GM15510 (cell line): ENCODE data around the gene TRMT10B.

Source experiments
- POLR2A ChIP-seq: IDR thresholded peaks from 3 replicates; pipeline ENCODE4 v1.6.1; 2011; ENCODE audit warnings: borderline replicate concordance; ENCODE audit not compliant: insufficient read length; ENCODE audit errors: extremely low read depth

Gene TRMT10B

DNA sequence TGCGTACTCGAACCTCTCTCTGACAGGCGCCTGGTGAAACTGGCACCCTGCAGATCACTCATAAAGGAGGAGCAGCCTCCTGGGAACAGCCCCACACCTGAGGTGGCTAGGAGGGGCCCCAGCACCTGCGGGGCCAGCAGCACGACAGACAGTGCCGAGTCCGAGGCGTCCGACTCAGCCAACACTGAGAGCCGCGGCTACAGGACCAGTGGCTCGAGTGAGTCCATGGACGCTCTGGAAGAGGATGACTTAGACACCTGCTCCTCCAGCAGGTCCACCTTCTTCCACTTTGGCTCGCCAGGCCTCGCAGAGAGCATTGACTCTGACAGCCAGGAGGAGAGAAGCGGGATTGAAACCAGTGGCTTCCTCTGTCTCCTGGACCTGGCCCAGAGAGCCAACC, 13.5 kb upstream of the TRMT10B start:
- no peak for TF ChIP-seq POLR2A

DNA sequence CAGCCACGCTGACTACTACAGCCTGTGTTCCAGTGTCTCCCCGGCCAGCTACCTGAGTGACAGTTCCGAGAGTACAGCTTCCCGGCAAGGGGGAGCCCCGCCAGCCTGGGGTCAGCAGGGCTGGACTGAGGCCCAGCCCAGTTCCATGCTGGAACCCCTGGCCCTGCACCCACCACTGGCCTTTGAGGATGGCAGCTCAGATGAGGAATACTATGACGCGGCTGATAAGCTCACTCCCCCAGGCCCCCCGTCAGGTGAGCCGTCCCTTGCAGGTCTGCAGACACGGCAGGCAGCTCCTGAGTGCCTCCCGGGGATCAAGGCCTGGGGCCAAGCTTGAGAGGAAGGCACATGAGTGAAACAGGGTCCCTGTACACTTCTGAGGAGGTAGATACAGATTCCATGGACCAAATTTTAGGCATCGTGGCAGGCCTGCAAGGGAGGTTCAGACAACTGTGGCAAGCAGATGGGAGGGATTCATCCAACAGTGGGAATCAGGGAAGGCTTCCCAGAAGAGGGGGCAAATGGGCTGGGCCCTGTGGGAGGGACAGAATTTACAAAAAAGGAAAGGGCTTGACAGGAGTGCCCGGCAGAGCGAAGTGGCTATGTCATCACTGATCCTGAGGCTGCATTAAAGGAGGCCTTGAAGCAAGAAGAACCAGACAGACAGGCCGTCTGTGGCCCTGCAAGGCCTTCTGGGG, 12.8 kb upstream of the TRMT10B start:
- no peak for TF ChIP-seq POLR2A

DNA sequence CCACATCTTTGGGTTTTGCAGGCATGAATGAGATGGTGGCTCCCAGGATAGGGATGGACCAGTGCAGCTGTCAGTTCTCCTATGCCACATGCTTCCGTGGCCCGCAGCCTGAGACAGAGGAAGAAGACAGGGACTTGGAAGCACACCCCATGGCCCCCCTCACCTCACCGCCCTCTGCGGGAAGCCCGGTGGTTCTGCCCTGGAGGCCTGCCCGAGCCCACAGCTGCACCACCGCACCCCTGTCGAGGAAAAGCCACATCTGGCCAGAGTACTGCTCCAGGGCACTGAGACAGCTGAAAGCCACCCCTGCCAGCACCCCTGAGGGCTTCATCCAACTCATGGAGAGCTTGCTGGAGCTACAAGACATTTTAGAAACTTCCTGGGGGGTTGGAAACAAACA, 7.6 kb upstream of the TRMT10B start:
- TF ChIP-seq POLR2A, result no peak

DNA sequence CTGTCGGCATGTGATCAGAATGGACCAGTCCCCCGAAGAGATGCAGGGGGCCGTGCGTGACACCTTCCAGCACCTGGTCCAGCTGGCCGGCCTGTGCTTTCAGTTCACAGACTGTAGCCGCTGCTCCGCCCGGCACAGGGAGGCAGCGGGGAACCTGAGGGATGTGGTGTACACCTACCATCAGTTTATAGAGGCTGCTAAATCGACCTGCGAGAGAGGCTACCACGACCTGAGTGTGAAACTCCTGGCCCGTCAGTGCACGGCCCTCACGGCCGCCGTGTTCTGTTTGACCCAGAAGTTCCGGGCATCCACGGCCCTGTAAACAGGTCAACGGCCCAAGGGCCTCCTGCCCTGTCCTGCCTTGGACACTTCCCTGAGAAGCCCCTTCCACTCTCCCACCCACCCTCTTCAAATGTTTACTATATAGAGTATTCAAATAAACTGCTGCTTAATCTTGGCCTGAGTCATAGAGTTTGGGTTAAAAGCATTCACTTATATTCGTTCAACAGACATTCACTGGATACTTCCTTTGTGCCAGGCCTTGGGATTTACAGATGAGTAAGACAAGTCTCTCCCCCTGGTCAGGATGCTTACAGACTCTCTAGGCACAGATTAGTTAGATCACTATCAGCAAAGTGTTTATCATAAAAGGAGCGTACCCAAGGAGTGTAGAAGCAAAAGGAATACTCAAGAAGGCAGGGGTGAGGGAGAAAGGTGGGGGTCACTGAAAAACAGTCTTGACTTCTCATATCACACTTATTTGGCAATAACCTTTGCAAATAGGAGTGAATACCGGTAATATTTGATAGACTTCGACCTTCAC, 6.9 kb upstream of the TRMT10B start:
- TF ChIP-seq POLR2A, result no peak

DNA sequence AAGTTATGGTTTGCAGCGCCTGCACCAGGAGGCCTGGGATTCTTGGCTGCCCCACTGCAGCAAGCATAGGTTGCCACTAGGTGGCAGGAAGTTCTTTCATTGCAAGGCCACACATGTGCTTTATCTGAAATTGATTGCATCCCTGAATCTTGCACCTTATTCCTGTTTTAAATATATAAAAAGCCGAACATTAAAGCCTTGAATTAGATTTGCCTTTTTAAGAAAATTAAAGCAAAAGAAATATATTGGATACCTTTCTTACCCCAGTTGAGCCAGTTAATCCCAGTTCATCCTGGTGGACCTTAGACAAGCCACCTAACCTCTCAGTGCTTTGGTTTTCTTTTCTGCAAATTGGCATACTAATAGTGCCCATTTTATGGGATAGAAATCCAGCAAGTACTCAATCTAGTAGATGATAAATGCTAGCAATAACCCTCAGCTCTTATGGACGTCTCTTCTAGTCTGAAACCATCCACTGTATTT, 6.3 kb upstream of the TRMT10B start:
- no peak for TF ChIP-seq POLR2A

DNA sequence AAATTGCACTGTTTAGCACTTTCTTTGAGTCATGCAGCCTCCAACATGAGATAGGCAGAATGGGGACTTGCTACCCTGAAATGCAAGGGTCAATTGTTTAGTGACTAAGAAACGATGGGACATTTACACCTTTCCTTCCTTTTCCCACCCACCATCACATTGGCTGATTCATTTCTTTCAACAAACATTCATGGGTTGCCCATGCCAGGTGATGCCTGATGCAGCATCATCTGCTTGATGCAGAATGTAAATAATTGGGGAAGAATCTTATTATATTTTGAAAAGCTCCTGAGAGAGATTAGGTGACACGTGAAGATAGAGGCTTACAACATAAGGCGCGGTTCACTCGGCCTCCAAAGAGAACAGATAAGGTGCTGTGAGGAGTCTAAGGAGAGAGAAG, 4.5 kb upstream of the TRMT10B start:
- TF ChIP-seq POLR2A, result no peak

DNA sequence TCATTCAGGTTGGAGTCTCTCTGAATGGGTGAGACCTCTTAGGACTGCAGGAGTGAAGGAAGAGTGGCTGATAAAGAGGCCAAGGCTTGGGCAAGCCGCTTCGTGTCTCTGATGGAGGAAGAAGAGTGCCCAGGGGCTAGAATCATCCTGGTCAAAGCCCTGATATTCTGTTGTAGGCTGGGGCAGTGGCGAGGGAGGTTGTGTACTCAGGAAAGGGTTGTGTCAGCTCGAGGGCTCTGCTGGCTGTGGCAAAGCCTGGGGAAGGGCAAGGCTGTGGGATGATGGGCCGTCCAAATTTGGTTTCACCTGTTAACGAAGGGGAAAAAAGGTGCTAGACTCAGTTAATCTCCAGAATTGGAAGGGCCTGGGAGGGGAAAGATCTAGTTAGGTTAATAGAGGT, 2.4 kb upstream of the TRMT10B start:
- no peak for TF ChIP-seq POLR2A

DNA sequence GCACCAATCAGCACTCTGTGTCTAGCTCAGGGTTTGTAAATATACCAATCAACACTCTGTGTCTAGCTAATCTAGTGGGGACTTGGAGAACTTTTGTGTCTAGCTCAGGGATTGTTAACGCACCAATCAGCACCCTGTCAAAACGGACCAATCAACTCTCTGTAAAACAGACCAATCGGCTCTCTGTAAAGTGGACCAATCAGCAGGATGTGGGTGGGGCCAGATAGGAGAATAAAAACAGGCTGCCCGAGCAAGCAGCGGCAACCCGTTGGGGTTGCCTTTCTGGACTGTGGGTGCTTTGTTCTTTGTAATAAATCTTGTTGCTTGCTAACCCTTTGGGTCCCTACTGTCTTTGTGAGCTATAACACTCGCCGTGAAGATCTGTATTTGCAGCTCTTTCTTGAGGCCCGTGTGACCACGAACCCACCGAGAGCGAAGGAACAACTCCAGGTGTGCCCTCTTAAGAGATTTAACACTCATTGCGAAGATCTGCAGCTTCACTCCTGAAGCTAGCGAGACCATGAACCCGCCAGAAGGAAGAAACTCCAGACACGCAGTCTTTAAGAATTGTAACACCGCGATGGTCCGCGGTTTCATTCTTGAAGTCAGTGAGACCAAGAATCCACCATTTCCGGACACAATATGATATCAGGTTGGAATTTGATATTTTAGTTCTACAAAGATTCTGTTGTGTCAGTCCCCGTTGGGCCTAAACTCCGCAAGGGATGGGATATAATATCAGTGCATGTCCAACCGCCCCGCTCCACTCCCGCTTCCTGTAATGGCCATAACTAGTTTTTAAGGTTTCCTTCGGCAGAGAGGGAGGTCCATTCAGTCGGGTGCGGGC, 740 bp upstream of the TRMT10B start:
- TF ChIP-seq POLR2A, result no peak

DNA sequence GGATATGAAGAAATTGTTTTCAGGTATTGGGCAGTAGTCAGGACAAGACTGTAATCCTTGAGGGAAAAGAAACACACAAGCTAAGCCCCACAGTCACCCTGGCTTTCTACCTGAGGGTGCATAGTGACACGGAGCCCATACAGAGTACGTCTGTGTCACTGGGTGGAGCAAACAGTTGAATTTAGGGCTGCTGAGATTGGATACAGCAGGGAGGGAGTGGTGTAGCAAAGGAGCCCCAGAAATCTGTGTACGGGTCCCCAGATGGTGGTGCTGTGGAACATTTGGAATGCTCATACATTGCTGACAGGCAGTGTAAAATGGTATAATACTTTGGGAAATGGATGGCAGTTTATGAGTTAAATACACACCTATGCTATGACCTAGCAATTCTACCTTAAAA, 5.1 kb downstream of the TRMT10B start:
- TF ChIP-seq POLR2A, result no peak

DNA sequence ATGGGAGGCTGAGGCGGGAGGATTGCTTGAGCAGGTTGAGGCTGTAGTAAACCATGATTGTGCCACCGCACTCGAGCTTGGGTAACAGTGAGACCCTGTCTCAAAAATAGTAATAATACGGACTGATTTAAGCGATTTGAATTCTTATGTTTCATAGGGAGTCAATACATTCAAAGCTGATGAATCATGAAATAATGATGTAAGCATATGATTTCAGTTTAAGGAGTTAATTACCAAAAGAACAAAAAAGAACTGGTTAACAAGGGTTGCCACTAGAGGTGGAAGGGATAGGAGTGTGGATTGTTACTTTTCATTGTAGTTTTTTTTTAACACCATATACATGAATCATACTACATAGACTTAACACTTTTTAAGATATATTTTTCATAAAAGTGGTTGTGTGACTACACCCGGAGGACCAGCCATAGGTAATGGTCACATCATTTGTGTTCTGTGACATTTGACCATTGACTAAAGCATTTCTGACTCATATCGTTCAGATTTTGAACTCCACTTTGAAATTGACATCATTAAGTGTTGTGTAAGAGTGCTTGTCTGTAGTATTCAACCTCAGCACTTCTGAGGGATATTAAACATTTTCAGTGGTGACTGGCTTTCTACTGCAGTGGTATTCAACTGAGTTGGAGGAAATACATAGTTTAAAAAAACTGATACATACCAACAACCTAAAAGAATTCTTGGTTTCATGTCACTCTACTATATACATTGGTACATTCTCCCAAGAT, 7.0 kb downstream of the TRMT10B start:
- TF ChIP-seq POLR2A, result no peak

DNA sequence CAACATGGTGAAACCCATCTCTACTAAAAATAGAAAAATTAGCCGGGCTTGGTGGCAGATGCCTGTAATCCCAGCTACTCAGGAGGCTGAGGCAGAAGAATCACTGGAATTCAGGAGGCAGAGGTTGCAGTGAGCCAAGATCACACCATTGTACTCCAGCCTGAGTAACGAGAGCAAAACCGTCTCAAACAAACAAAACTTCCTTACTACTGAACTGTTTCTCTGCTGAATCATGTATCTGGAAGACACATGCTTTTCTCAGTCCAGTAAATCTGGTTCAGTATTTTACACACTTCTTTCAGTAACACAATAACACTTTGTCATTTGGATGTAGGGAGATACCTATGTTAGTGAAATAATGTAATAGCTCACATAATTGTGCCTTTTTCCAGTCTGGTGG, 7.9 kb downstream of the TRMT10B start:
- no peak for TF ChIP-seq POLR2A

DNA sequence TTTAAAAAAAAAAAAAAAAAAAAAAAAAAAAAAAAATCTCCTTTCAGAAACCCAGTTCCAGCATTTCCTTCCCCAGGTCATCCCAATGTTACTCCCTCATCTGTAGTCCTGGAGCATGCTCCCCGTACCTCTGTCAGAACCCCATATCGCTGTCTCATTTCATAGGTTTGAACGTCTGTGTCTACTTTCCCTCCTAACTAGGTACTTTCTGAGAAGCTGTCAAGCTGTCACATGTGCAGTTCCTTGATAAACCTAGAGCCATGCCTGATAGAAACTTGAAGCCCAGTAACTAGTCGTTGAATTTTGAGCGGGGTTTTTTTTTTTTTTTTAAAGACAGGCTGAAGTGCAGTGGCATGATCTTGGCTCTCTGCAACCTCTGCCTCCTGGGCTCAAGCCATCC, 15.7 kb downstream of the TRMT10B start:
- TF ChIP-seq POLR2A, result no peak

DNA sequence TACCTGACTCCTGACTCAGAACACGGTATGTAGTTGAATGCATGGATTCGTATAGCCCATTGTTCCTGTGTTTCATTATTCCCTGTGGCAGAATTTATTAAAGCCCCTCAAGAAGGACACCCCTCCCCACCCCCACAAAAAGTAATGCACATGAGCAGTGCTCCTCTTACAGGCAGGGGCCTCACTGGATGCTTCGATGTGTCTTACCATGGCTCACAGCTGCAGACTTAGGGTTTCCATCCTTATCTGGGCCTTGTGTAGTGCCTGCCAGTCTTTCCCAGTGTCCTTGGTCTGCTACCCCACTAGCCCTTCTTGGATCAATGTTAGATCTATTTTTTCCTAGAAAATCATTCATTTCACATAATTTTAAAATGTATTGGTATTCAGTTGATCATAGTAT, 16.4 kb downstream of the TRMT10B start:
- no peak for TF ChIP-seq POLR2A

DNA sequence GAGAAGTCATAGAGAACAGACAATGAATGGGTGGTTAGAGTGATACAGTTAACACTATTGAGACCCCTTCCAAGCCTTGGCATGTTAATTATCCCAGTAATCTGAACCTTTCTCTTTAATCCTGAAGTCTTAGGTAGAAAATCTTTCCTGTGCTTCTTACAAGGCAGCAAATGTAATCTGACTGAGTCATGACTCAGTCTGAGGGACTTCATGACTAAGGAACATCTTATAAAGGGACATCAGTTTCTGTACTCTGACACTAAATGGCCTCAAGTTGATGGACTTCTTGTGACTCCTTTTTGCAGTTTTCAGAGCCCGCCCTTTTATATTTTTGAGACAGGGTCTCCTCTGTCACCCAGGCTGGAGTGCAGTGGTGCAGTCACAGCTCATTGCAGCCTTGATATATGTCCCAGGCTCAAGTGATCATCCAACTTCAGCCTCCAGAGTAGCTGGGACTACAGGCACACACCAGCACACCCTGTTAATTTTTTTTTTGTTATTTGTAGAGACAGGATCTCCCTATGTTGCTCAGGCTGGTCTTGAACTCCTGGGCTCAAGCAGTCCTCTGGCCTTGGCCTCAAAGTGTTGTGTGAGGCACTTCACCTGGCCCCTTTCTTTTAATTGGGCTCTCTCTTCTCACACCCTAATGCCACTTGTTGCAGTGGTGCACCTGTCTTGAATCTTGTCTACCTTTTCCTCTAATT, 21.8 kb downstream of the TRMT10B start:
- no peak for TF ChIP-seq POLR2A
